ENCODE results near the gene KLHL14. TPM values are rescaled to one million over a fixed set of nuclear protein-coding genes. Genes with fewer than 3 reads are reported as not detected.

Gene KLHL14
- total RNA-seq, 1 experiment from 2014 or later = not detected

DNA sequence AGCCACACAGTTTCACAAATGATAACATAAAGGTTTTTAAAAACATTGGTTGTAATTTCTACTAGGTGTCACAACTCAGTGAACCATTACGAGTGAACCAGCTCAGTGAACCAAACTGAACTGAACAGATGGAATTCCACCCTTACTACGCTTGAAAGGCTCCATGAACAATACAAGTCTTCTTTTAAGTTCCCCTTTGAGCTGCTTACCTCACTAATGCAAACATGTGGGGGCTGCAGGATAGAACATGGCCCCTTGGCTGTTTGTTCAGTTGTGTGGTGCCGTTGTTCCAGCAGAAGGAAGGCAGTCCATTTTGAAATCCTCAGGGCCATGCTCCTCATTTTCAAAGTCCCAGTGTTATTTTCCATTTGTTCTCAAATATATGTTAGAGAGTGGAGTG, 30.7 kb upstream of the KLHL14 start:
- ATAC-seq = no peak
- Histone ChIP-seq H3K9me2 (ENCODE audit: insufficient read depth) (no peaks in the 10 kb centered on the region), H3K79me2 (ENCODE audit: insufficient read depth, low read length) (no peaks in the 10 kb centered on the region), H4K20me1 (ENCODE audit: insufficient read depth) (no peaks in the 10 kb centered on the region), H3K9ac (ENCODE audit: low read length) (no peak overlapping the region), H2AFZ (ENCODE audit: low read depth, low read length, poor library complexity, severe bottlenecking) (no peak overlapping the region), H3K27me3 (ENCODE audit: insufficient read depth, low read length) (no peaks in the 10 kb centered on the region; the same call in 1 of the 2 replicates), H3K27ac (ENCODE audit: low read depth, low read length) (no peak overlapping the region), H3K9me3 (ENCODE audit: control insufficient read depth in 1 of 2, insufficient read depth in 1 of 2, low read depth in 1 of 2, low read length in 2 of 2) (0 out of 4 replicates have a peak, but pooled peaks cover 0 to 3% of the 10 kb centered on the region in 2 experiments), H3K36me3 (ENCODE audit: control insufficient read depth in 1 of 2, insufficient read depth in 2 of 2, low read length in 2 of 2) (no peaks in the 10 kb centered on the region), H3K4me3 (replicated peaks in 1 of 2; ENCODE audit: low read depth in 1 of 2, low read length in 2 of 2) (no peak overlapping the region), H3K4me2 (ENCODE audit: low read length) (no peak overlapping the region), H3K4me1 (ENCODE audit: control insufficient read depth in 1 of 2, insufficient read depth in 2 of 2, low read length in 2 of 2) (no peaks in the 10 kb centered on the region)
- intact Hi-C loops (cut with micrococcal nuclease) = no loop called here
- ChIA-PET POLR2A (no interaction called here), CTCF (no interaction called here), RAD21 (ENCODE audit: low non-redundant PET in 1 of 2, low total read pairs in 2 of 2, uncharacterized antibody in 2 of 2, unreplicated experiment in 2 of 2) (no interaction called here)
- no peak for TF ChIP-seq MAX (IDR thresholded peaks at IDR 0.05)
- no peak for TF ChIP-seq ATF3 (IDR thresholded peaks at IDR 0.05)
- TF ChIP-seq CTCF (IDR thresholded peaks at IDR 0.05 in 2 of 3, conservative IDR thresholded peaks at IDR 0.05 in 1 of 3; ENCODE audit: borderline replicate concordance in 1 of 3, insufficient read depth in 1 of 3, low read depth in 2 of 3, low read length in 2 of 3) = no peak
- no peak for TF ChIP-seq CEBPB (IDR thresholded peaks at IDR 0.05; ENCODE audit: low read depth)
- TF ChIP-seq RAD21 (IDR thresholded peaks at IDR 0.05; ENCODE audit: low read depth) = no peak
- no peak for TF ChIP-seq YY1 (IDR thresholded peaks at IDR 0.05; ENCODE audit: extremely low read depth, insufficient replicate concordance, low read depth, low read length)
- TF ChIP-seq POLR2AphosphoS5 (IDR thresholded peaks at IDR 0.05; ENCODE audit: low read depth, low read length) = no peak
- no peak for TF ChIP-seq SP1 (IDR thresholded peaks at IDR 0.05; ENCODE audit: low read depth)
- TF ChIP-seq FOSL1 (IDR thresholded peaks at IDR 0.05; ENCODE audit: low read depth) = no peak
- TF ChIP-seq, protein P1, sequence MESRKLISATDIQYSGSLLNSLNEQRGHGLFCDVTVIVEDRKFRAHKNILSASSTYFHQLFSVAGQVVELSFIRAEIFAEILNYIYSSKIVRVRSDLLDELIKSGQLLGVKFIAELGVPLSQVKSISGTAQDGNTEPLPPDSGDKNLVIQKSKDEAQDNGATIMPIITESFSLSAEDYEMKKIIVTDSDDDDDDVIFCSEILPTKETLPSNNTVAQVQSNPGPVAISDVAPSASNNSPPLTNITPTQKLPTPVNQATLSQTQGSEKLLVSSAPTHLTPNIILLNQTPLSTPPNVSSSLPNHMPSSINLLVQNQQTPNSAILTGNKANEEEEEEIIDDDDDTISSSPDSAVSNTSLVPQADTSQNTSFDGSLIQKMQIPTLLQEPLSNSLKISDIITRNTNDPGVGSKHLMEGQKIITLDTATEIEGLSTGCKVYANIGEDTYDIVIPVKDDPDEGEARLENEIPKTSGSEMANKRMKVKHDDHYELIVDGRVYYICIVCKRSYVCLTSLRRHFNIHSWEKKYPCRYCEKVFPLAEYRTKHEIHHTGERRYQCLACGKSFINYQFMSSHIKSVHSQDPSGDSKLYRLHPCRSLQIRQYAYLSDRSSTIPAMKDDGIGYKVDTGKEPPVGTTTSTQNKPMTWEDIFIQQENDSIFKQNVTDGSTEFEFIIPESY (IDR thresholded peaks at IDR 0.05; ENCODE audit: extremely low read depth, insufficient replicate concordance, low read length) = no peak
- TF ChIP-seq, protein P2, sequence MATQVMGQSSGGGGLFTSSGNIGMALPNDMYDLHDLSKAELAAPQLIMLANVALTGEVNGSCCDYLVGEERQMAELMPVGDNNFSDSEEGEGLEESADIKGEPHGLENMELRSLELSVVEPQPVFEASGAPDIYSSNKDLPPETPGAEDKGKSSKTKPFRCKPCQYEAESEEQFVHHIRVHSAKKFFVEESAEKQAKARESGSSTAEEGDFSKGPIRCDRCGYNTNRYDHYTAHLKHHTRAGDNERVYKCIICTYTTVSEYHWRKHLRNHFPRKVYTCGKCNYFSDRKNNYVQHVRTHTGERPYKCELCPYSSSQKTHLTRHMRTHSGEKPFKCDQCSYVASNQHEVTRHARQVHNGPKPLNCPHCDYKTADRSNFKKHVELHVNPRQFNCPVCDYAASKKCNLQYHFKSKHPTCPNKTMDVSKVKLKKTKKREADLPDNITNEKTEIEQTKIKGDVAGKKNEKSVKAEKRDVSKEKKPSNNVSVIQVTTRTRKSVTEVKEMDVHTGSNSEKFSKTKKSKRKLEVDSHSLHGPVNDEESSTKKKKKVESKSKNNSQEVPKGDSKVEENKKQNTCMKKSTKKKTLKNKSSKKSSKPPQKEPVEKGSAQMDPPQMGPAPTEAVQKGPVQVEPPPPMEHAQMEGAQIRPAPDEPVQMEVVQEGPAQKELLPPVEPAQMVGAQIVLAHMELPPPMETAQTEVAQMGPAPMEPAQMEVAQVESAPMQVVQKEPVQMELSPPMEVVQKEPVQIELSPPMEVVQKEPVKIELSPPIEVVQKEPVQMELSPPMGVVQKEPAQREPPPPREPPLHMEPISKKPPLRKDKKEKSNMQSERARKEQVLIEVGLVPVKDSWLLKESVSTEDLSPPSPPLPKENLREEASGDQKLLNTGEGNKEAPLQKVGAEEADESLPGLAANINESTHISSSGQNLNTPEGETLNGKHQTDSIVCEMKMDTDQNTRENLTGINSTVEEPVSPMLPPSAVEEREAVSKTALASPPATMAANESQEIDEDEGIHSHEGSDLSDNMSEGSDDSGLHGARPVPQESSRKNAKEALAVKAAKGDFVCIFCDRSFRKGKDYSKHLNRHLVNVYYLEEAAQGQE (IDR thresholded peaks at IDR 0.05; ENCODE audit: low read depth) = no peak
- TF ChIP-seq EZH2phosphoT487 (IDR thresholded peaks at IDR 0.05; ENCODE audit: borderline replicate concordance) = no peak
- TF ChIP-seq CBX3 (IDR thresholded peaks at IDR 0.05; ENCODE audit: low read depth) = no peak
- no peak for TF ChIP-seq SIN3A (IDR thresholded peaks at IDR 0.05; ENCODE audit: low read depth)
- no TSS peak for BruUV-seq (replicated peaks)
- DNase-seq (ENCODE audit: low read depth, low spot score) = no peak
